ENCODE measurements around the gene SETD3.

The SETD3 gene

GRCh38 chr14:99451234-99451633 is 29.4 kb downstream of the SETD3 start:
- no peak for FAIRE-seq

DNA sequence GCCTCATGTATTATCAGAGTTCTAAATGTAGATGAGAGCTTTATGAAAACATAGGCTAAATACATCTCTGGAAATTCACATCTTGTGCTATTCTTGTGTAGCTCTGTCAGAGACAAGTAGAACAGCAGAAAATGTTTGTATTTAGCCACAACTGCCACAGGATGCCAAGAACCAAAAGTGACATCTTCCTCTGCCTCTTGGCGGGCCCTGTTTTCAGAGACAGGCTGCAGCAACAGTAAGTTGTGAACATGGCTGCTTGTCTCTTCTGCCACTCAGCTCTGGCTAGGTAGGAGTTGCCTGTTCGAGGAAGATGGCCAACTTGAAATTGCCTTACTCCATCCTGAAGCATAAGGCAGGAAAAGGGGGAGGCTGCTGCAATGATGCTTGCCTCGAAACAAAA is 30.4 kb downstream of the SETD3 start:
- FAIRE-seq = no peak

DNA sequence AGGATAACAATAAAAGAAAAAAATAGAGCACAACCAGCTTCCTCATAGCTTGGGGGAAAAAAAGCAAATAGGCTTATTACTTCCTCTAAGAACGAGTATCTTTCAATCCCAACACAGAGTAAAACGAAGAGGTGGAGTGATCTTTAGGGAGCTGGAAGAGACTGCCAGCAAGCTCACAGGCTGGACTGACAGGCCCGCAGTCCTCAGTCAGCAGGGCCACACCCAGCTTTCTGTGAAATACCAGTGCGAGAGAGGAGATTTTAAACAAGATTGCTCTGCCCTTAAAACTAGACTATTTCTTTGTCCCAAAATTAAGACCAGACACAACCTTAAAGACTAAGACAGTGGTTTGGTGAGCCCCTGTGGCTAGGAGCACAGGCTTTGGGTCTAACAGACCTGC is 32.9 kb downstream of the SETD3 start:
- FAIRE-seq = no peak

GRCh38 chr14:99445931-99446330 is 34.7 kb downstream of the SETD3 start:
- FAIRE-seq = no peak

DNA sequence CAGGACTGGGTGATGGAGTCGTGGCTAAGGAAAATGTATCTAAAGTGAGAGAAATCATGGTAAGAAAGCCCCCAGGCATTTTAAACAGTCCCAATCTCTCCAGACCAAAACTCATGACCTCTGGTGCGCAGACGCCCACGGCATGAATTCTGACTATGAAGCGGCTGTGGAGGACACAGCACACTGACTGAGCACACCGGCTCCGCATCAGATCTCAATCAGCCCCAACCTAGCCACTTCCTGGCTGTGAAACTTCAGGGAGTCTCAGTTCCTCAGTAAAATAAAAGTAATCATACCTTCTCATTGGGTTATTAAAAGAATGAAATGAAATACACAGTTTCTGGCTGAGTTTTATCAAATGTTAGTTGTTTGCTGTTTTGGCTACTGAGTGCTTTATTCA is 38.7 kb downstream of the SETD3 start:
- no peak for FAIRE-seq

GRCh38 chr14:99441157-99441870 is 39.3 kb downstream of the SETD3 start:
- no peak for FAIRE-seq

DNA sequence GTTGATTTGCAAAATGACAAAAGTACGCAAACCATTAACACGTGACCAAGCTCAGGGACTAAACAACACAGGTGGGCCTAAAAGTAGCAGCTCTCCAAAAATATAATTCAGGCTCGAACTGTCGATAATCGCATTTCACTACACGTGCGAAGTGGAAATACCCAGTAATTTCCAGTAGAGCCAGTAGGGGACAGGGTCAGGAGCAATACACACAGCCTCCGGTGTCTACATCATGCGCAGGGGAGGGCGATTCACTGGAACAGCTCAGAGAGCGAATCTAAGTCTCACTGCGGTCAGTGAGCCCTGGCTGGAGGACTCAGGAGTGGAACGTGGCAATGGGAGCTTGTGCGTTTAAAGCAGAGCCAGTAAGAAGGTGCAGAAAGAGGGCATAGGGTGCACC is 40.4 kb downstream of the SETD3 start:
- no peak for FAIRE-seq

DNA sequence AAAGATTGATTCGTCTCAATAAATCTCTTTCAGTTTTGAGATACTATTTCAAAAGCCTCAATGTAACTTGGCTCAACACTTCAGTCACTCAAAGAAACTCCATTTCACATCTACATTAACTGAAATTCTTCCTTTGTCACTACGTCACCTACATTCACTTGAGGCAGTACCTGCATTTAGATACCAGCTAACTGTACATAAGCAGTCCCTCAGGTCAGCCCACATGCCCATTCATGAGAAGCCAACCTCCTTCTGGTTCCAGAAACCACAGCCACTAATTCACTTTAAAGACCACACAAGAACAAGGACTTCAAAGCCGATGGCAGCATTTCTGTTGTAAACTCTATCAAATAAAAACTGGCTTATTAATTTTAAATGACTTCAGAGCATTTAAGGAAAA is 43.0 kb downstream of the SETD3 start:
- no peak for FAIRE-seq

- no peak for FAIRE-seq
Observed at GRCh38 chr14:99436247-99437180, 44.1 kb downstream of the SETD3 start.

DNA sequence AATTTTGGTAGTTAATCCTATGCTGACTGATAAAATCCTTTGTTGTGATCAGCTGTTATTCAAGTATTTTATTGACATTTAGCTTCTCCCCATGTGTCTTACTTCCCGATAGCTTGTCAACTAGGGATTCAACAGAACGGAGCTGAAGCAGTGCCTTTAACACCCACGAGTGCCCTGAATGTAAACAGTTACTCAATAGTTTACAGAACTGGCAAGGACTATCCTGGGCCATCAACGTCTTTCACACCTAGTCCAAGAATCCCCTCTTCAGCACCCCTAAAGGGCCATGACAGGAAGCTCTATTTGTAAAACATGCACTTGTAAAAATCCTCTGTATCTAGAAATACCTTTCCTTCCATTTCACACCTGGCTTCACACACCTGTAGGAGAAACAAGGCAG is 45.3 kb downstream of the SETD3 start:
- no peak for FAIRE-seq

GRCh38 chr14:99432485-99432884 is 48.2 kb downstream of the SETD3 start:
- no peak for FAIRE-seq

DNA sequence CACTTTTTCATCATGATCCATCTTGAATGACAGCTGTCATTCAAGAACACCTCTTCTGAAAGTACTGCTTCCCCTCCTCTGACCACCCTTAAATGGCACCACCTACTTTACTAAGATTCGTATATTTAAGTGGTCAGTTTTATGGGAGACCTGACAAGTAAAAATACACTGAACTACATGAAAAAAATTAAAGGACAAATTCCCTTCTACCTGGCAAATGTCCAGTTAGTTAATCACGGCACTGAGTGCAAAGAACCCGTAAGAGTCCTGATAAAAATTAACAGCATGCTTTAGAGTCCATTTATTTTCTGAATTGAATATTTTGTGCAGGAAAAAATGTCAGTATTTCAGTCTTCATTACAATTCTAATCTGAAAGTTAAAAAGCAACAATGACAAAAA is 48.7 kb downstream of the SETD3 start:
- no peak for FAIRE-seq

- FAIRE-seq = no peak
Observed at GRCh38 chr14:99430491-99430890, 50.2 kb downstream of the SETD3 start.

DNA sequence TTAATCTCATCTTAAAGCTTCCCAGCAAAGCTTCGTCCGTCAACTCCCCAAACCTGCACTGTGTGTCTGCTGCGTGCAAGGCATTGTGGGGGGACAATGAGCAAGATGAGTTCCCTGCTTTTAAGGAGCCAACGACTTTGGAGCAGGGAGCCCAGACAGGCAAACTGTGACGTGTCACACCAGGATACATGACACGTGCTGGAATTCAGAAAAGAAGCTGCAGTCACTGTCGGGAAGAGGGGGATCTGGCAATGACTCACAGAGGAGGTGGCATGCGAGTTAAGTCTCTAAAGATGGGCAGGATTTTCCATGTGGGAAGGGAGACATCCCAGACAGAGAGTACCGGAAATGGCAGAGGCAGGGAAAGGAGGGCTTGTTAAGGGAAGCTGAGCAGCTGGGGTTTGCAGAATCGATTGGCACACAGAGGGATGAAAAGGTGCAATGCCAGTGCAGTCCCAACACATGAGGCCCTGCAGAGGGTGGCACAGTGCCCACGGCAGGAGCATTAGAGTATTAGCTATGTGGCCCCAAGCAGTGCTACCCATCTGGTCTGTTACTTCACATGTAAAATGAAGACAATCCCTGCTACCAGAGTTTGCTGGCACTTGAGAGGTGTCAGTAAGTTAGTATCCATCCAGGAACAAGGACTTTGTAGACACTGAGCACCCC is 52.9 kb downstream of the SETD3 start:
- FAIRE-seq = no peak

DNA sequence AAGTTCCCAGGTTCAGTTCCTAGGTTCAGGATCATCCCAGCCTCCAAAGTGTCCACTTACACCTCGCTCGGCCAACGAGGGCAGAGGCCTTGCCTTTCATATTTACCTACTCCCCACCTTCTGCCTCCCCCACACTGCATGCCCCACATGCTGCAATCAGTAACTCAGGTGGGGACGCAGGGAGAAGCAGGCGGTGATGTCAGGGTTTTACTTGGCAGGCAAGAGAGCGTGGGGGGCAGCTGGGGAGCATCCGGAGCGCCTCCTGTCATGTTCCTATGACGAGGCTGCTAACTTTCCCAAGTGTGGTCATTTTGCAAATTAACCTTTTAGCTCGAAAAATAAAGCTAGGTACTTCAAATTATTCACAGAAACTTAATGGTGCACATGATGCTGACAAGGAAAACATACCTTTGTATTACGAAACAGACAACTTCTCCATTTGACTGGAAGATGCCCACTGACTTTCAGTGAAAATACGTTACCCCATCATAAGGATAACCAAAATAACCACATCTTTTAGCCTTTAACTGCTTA is 53.8 kb downstream of the SETD3 start:
- no peak for FAIRE-seq

- FAIRE-seq = no peak
Observed at GRCh38 chr14:99426265-99426664, 54.4 kb downstream of the SETD3 start.

- FAIRE-seq = no peak
Observed at GRCh38 chr14:99425272-99425681, 55.4 kb downstream of the SETD3 start.

DNA sequence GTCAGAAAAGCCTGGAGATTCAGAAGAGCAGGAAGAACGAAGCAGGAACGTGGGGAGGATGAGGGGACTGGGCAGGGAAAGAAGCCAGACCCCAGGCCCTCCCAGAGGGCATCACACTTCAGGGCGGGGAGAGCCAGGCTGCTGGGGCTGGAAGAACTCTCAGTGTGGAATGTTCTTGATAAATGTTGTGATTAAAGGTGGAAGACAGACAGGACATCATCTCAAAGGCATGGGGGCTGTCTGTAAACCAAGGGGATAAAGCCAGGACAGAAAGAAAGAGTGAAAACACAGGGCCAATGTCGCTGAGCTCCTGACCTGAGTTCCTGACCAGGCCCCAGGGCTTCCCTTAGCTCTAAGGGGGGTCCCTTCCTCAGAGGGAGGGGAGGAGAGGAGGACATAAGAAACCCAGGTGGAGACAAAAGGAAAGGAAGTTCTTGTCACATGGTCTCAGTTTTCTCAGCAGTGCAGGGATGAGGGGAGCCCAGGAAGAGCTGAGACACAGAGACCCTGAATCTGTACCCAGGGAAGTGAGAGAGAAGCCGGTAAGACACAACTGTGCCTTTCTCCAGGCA is 56.3 kb downstream of the SETD3 start:
- FAIRE-seq = no peak

- FAIRE-seq = no peak
Observed at GRCh38 chr14:99423434-99423833, 57.2 kb downstream of the SETD3 start.

DNA sequence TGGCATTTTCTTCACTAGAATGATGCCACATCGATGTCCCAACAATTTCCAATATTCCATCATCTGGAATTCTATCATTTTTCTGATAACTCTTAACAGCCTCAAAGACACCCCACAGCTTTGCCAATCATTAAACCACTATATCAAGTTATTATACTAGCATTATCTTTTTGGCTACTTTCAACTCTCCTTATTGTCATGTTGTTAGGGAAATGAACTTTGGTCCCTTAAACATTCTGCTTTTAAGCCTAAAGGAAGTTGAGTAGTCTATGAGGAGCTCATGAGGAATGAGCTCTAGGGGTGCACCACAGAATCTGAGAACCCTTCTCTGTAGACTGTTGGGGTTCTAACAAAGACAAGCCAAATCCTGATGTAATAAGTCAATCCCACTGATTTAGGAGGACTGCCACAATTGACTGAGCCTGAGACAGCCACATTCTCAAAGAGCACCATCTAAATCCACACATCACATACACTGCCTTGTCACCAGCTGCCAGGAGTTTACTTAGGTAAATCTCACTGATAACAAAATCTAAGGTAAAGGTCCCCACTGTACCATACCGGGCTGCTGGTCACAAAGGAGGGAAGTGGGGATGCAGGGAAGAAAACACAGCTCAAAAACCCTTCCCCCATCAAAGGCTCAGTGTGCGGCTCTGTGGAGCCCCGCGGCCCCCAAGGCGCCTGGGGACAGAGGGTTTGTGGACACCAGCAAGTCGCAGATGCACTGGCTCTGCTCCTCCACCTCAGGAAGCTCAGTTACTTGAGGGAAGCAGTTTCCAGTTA is 58.2 kb downstream of the SETD3 start:
- no peak for FAIRE-seq

GRCh38 chr14:99420711-99421110 is 59.9 kb downstream of the SETD3 start:
- no peak for FAIRE-seq

DNA sequence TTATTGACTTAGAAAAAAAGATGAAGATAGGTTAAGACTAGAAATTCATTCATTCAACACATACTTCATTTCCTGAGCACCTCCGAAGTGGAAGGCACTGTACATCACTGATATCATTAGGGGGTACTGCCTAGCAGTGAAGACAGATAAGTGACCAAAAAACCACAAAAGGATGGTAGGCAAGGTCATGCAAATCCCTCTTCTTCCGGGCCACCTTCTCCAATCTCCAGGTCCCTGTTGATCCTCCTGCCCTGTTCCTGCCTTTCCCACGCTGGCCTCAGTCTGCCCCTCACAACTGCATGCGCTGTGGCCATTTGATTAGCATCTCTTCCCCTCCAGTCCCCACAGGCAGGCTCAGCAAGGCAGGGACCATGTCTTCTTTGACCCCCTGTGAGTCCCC is 60.8 kb downstream of the SETD3 start:
- no peak for FAIRE-seq

Measured in G401.6 (cell line).